Loucy (cell line): ENCODE results near the gene COMMD1.
"Not testable (repeated sequence)": the region's sequence is repeated elsewhere in the genome, so short reads cannot be mapped to it uniquely, and the experiment has no call there.

Experiments used
- H2AFZ ChIP-seq: fragments of 200-600 bp; sonication (generic); 2 replicates; pipeline ENCODE4 v1.6.0; 2016; ENCODE audit warnings: antibody characterized with exemption, mild to moderate bottlenecking, low read length, moderate library complexity
- H3F3A ChIP-seq: fragments of 200-600 bp; 2 replicates; pipeline ENCODE4 v1.6.0; 2016; ENCODE audit warnings: antibody characterized with exemption, low read depth, mild to moderate bottlenecking
- H3K27me3 ChIP-seq: fragments of 200-600 bp; sonication (generic); 2 replicates; pipeline ENCODE4 v1.6.1; 2014; ENCODE audit warnings: low read length, mild to moderate bottlenecking; ENCODE audit not compliant: insufficient read depth, poor library complexity, severe bottlenecking
- H3K36me3 ChIP-seq: fragments of 200-600 bp; sonication (generic); 2 replicates; pipeline ENCODE4 v1.6.1; 2016; ENCODE audit warnings: low read length; ENCODE audit not compliant: insufficient read depth
- H3K4me1 ChIP-seq: fragments of 200-600 bp; sonication (generic); 2 replicates; pipeline ENCODE4 v1.5.1; 2014; ENCODE audit warnings: low read length, mild to moderate bottlenecking; ENCODE audit not compliant: insufficient read depth, poor library complexity, severe bottlenecking
- H3K4me2 ChIP-seq: fragments of 200-600 bp; sonication (generic); 2 replicates; pipeline ENCODE4 v1.6.0; 2014; ENCODE audit warnings: antibody characterized with exemption, low read length, low read depth, mild to moderate bottlenecking; ENCODE audit not compliant: poor library complexity, severe bottlenecking
- H3K4me3 ChIP-seq: fragments of 200-600 bp; sonication (generic); 2 replicates; pipeline ENCODE4 v1.5.1; 2014; ENCODE audit warnings: low read length, mild to moderate bottlenecking, mixed read lengths; ENCODE audit not compliant: poor library complexity, severe bottlenecking
- H3K79me2 ChIP-seq: fragments of 200-600 bp; sonication (generic); 2 replicates; pipeline ENCODE4 v1.6.1; 2014; ENCODE audit warnings: low read length; ENCODE audit not compliant: insufficient read depth
- H3K9ac ChIP-seq: fragments of 200-600 bp; sonication (generic); 2 replicates; pipeline ENCODE4 v1.6.0; 2014; ENCODE audit warnings: mild to moderate bottlenecking, low read depth, low read length, moderate library complexity; ENCODE audit not compliant: poor library complexity, severe bottlenecking
- H3K9me2 ChIP-seq: fragments of 200-600 bp; sonication (generic); replicated peaks from 2 replicates; pipeline ENCODE4 v1.6.1; 2016; ENCODE audit warnings: low read depth, low read length, mixed read lengths
- H3K9me3 ChIP-seq: fragments of 200-600 bp; sonication (generic); 2 replicates; pipeline ENCODE4 v1.6.1; 2014; ENCODE audit warnings: mild to moderate bottlenecking, antibody characterized with exemption, low read length, low read depth; ENCODE audit not compliant: insufficient read depth
- H4K20me1 ChIP-seq: fragments of 200-600 bp; sonication (generic); 2 replicates; pipeline ENCODE4 v1.6.0; 2014; ENCODE audit warnings: antibody characterized with exemption, low read length, mild to moderate bottlenecking; ENCODE audit not compliant: insufficient read depth, poor library complexity, severe bottlenecking
- EZH2phosphoT487 ChIP-seq: fragments of 200-600 bp; IDR thresholded peaks from 2 replicates; pipeline ENCODE4 v1.6.1; 2018; ENCODE audit warnings: antibody characterized with exemption, mild to moderate bottlenecking, moderate library complexity, borderline replicate concordance
- TF ChIP-seq, protein P1 (sequence below): fragments of 200-600 bp; sonication (generic); conservative IDR thresholded peaks from 2 replicates; pipeline ENCODE4 v1.5.1; 2014; ENCODE audit warnings: mild to moderate bottlenecking, antibody characterized with exemption, low read length

Gene COMMD1

DNA sequence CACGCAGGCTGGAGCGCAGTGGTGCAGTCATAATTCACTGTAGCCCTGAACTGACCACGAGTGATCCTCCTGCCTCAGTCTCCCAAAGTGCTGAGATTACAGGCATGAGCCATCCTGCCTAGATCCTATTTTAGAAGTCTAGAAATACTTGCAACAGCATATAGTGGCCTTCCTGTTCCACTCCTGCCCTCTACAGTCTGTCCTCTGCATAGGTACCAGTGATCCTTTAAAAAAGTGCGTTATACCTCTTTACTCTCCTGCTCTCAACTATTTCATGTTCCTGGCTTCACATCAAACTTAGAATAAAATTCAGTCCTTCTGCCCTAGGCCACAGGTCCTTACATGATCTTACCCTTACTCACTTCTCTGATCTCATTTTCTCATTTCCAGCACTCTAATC is 6.0 kb downstream of the COMMD1 start:
- TF ChIP-seq EZH2phosphoT487, result no peak
- TF ChIP-seq, protein P1, sequence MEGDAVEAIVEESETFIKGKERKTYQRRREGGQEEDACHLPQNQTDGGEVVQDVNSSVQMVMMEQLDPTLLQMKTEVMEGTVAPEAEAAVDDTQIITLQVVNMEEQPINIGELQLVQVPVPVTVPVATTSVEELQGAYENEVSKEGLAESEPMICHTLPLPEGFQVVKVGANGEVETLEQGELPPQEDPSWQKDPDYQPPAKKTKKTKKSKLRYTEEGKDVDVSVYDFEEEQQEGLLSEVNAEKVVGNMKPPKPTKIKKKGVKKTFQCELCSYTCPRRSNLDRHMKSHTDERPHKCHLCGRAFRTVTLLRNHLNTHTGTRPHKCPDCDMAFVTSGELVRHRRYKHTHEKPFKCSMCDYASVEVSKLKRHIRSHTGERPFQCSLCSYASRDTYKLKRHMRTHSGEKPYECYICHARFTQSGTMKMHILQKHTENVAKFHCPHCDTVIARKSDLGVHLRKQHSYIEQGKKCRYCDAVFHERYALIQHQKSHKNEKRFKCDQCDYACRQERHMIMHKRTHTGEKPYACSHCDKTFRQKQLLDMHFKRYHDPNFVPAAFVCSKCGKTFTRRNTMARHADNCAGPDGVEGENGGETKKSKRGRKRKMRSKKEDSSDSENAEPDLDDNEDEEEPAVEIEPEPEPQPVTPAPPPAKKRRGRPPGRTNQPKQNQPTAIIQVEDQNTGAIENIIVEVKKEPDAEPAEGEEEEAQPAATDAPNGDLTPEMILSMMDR, result peak; percentile 68
- peaks cover 4% of the 10 kb centered on the region for H3K4me1 ChIP-seq
- H3K4me2 ChIP-seq, result no peak overlapping the region
- no peak overlapping the region for H3K9ac ChIP-seq
- no peaks in the 10 kb centered on the region for H3K27me3 ChIP-seq
- H3K9me2 ChIP-seq, result no peaks in the 10 kb centered on the region
- no peaks in the 10 kb centered on the region for H3K9me3 ChIP-seq
- peaks cover 8% of the 10 kb centered on the region; the same call in 1 of the 2 replicates for H3K79me2 ChIP-seq
- no peaks in the 10 kb centered on the region for H3F3A ChIP-seq
- no peak overlapping the region for H2AFZ ChIP-seq
- no peak overlapping the region for H3K4me3 ChIP-seq
- no peaks in the 10 kb centered on the region for H4K20me1 ChIP-seq
- H3K36me3 ChIP-seq, result no peaks in the 10 kb centered on the region

- not testable (repeated sequence) for H4K20me1 ChIP-seq, H3K4me1 ChIP-seq, H3K36me3 ChIP-seq, H3K27me3 ChIP-seq, H3K9me2 ChIP-seq, H3K79me2 ChIP-seq, H2AFZ ChIP-seq, H3K9ac ChIP-seq, H3K4me2 ChIP-seq, H3F3A ChIP-seq, H3K4me3 ChIP-seq, H3K9me3 ChIP-seq
Measured at GRCh38 chr2:61914794-61915193, 9.3 kb downstream of the COMMD1 start.

DNA sequence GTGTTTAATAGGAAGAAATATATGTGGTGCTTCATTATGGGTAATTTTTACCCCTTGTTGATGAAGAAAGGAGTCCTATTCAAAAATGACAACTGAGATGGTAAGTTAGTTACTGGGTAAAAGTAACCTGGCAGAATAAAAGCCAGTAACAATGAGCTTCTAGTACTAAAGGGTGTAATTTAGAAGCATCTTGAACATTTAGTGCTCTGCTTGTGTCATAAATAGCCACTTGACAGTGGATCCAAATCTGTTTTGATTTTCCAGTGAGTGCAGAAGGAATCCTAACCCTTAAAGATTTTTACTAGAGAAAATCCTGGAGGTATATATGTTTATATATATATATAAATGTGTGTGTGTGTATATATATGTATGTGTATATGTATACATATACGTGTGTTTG is 15.1 kb downstream of the COMMD1 start:
- Histone ChIP-seq H3K79me2 (no peaks in the 10 kb centered on the region), H3K9me2 (no peaks in the 10 kb centered on the region), H3K9me3 (no peaks in the 10 kb centered on the region), H2AFZ (no peak overlapping the region), H3K27me3 (no peaks in the 10 kb centered on the region), H3F3A (no peaks in the 10 kb centered on the region), H3K36me3 (no peaks in the 10 kb centered on the region), H3K4me3 (no peak overlapping the region), H3K9ac (no peak overlapping the region), H4K20me1 (no peaks in the 10 kb centered on the region), H3K4me1 (no peaks in the 10 kb centered on the region), H3K4me2 (no peak overlapping the region)
- TF ChIP-seq, protein P1, result no peak
- TF ChIP-seq EZH2phosphoT487, result no peak

GRCh38 chr2:61922714-61923113 is 17.2 kb downstream of the COMMD1 start:
- Histone ChIP-seq H3K9me2 (no peaks in the 10 kb centered on the region), H3K9me3 (no peaks in the 10 kb centered on the region), H3K79me2 (no peaks in the 10 kb centered on the region), H3K4me3 (no peak overlapping the region), H4K20me1 (no peaks in the 10 kb centered on the region), H3K36me3 (no peaks in the 10 kb centered on the region), H3F3A (no peaks in the 10 kb centered on the region), H3K9ac (no peak overlapping the region), H3K4me1 (no peaks in the 10 kb centered on the region), H2AFZ (no peak overlapping the region), H3K4me2 (no peak overlapping the region), H3K27me3 (no peaks in the 10 kb centered on the region)
- TF ChIP-seq, protein P1, result no peak
- TF ChIP-seq EZH2phosphoT487, result no peak
